GM21447 (cell line): ENCODE data around the gene DIS3L2.

Source experiments
- ATAC-seq: cut with Tn5 transposase; IDR thresholded peaks from one replicate; pipeline ENCODE4 v1.9.1; 2021; ENCODE audit not compliant: unreplicated experiment

DIS3L2 gene

DNA sequence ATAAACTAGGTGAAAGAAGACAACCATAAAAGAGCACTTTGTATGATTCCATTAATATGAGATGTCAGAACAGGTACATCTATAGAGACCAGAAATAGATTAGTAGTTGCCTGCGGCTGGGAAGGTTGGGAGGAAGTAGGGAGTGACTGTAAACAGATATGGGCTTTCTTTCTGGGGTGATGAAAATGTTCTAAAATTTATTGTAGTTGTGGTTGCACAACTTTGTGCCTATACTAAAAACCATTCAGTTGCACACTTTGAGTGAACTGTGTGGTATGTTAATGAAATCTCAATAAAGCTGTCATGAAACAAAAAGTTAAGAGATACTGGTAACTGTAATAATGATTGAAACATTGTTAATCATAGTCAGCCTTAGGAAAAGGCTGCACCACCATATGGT, 264.4 kb downstream of the DIS3L2 start:
- ATAC-seq = no peak

GRCh38 chr2:232228332-232228731, 266.8 kb downstream of the DIS3L2 start:
- no peak for ATAC-seq

DNA sequence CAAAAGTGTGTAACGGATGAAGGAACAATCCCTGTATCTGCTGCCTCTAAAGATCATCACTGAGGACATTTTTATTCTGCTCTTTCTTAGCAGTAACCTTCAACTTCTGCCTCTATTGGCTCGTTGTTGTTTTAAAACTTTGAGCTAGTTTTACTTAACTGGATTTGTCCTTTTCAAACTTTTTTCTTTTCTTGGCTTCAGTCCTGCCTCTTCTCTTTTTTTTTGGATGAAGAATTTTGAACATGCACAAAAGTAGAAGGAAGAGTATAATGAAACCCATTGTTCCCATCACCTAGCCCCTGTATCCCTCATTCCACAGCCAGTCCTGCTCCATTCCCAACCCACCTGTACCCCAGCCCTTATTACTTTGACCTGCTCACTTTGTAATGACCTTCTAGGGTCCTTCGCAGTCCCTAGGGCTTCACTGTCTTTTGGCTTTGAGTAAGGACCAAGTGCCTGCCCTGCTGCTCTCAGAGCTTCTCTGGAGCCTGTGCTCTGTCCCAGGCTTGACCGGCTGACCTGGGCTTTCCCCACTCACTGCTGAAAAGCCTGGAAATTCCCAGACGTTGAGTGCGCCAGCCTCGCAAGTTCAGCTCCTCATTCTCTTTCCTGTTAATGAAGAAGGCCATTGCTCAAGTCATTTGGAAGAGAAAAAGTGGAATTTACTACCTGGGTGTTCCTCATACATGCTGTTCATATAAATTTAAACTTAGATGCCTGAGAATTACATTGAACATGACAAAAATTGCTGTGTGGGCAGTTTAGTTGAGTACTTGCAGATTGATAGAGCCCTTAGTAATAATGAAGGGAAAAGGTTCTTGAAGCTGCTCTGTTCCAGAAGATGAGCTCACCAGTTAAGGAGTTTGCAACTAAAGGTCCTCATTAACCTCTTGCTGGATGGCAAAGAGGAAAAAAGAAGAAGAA, 267.7 kb downstream of the DIS3L2 start:
- no peak for ATAC-seq

DNA sequence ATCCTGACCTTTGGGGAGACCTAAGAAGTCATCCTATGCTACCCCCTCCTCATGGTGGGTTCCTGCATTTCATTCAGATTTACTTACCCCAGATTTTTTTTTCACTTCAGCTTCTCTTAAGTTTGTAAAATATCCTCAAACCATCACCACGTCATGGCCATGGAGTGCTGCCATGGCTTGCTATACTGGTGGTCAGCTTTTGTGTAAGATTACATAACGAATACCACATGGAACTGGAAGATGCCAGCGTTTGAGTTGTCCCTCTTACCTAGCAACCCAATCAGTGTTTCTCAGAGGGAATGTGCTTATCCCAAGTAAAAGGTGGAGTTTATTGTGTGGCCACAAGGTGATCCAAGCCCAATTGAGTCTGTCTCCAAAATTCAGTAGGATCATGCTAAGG, 268.4 kb downstream of the DIS3L2 start:
- ATAC-seq = no peak

DNA sequence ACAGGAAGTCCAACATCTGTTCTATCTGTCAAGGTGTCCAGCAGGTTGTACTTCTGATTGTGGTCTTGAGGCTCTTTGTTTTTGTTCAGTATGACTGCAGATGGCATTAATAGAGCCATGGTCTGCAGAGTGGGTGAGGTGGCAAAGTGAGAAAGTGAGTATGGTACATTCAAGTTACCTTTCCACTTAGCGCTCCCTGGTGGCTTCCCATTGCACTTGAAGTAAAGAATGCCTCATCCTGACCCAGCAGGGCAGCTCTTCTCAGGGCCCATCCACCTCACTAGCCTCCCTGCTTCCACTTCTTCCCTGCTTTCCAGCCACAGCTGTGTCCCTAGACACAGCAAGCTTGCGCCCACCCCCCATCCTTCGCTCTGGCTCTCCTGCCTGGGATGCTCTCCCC, 269.0 kb downstream of the DIS3L2 start:
- ATAC-seq = no peak

DNA sequence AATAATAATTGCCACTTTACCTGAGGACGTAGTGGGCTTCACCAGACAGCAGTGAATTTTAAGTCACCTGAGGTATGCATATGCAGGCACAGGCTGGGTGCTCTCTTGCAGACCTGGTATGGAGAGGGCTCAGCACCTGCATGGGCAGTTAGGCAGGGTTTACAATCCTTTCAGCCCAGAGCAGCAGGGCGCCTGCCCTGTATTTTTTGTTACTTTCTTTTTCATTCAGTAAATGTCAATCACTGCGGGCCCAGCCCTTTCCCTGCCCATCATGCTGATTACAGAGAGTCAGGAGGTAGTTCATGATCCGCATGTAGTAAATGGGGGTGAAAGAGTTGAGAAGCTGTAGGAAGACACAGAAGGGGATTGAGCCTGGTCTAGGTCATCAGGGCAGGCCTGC, 270.0 kb downstream of the DIS3L2 start:
- no peak for ATAC-seq

- ATAC-seq = no peak
Measured at GRCh38 chr2:232232915-232233314, 271.4 kb downstream of the DIS3L2 start.

DNA sequence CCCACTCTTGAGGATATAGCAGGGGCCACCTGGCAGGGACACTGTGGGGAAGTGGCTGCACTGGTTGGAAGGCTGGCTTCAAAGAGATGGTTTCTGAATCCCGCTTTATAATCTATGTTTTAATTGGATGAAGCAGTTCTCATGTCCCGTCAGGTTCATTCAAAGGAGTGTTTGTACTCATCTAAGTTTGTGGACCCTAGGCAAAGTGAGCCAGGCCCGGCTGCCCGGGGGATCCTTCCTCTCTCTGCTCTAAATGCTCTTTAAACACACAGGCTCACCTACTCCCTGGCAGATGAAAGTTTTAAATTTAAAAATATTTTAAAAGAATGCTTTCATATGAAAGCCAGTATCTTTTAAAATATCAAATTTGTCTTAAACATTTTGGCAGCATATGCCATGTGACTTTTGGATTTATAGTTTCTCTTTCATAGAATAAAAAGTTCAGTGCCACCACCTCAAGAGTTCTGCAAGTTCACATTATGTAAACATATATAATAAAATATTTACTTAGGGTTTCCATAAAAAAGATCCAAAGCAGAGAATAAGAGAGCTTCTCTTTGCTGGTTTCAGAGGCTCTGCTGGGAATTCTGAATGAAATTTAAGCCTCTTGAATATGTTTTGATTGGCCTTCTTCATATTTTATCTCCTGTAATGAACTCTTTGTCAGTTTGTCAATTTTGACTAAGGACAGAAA, 273.6 kb downstream of the DIS3L2 start:
- ATAC-seq = no peak

GRCh38 chr2:232235716-232236115, 274.2 kb downstream of the DIS3L2 start:
- no peak for ATAC-seq

GRCh38 chr2:232236200-232236599, 274.7 kb downstream of the DIS3L2 start:
- peak; percentile 75 for ATAC-seq

DNA sequence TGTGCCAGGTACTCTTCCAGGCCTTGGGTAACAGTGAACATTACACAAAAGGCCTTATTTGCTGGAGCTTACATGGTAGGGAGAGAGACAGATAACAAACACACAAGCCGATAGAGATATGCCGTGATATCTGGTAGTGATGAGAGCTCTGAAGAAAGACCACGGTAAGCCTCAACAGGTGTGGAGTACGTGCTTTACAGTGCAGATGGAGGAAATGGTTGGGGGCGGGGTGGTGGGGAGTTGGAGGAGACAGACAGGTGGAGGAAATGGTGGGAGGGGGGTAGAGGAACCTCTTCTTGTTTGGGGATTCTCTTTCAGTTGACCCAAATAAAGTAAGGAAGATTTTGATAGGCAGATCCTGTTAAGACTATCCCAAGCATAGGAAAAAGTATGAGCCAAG, 276.0 kb downstream of the DIS3L2 start:
- ATAC-seq = no peak

GRCh38 chr2:232238108-232238507, 276.6 kb downstream of the DIS3L2 start:
- no peak for ATAC-seq

- ATAC-seq = no peak
Measured at GRCh38 chr2:232238596-232238995, 277.1 kb downstream of the DIS3L2 start.

DNA sequence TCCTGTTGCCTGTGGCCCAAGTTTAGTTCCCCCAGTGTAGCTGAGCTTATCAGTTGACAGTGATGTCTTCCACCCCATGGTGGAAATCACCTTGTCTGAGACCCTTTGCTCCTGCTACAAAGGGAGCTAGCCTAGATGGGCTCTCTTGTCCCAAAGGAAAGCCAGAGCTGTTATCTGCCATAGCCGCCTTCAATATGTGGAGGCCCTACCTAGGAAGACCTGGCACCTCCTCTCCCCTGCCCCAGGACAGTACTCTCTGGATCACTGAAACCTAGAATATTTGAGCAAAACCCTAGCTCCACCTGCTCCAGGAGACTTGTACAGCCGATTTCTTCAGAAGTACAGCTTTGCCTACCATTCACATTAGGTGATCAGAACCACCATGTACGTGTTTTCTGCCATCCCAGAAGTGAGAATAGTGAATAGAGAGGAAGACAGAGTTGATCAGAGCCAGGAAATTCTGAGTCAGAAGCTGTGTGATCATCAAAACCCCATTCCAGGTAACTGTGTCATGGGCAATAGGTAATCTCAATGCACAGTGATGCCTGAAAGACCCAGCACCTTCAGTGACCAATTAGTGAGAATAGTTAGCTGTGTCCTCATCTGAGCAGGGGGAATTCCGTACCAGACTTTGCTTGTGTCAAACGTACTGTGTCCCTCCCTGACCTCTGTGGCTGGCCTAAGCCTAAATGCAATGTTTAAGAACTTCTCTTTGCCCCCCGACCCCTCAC, 278.6 kb downstream of the DIS3L2 start:
- ATAC-seq = no peak

GRCh38 chr2:232240906-232241305, 279.4 kb downstream of the DIS3L2 start:
- no peak for ATAC-seq

GRCh38 chr2:232242316-232242715, 280.8 kb downstream of the DIS3L2 start:
- ATAC-seq = no peak

- no peak for ATAC-seq
Measured at GRCh38 chr2:232245111-232245510, 283.6 kb downstream of the DIS3L2 start.

GRCh38 chr2:232246245-232246644, 284.7 kb downstream of the DIS3L2 start:
- no peak for ATAC-seq

- no peak for ATAC-seq
Measured at GRCh38 chr2:232249096-232249495, 287.6 kb downstream of the DIS3L2 start.

DNA sequence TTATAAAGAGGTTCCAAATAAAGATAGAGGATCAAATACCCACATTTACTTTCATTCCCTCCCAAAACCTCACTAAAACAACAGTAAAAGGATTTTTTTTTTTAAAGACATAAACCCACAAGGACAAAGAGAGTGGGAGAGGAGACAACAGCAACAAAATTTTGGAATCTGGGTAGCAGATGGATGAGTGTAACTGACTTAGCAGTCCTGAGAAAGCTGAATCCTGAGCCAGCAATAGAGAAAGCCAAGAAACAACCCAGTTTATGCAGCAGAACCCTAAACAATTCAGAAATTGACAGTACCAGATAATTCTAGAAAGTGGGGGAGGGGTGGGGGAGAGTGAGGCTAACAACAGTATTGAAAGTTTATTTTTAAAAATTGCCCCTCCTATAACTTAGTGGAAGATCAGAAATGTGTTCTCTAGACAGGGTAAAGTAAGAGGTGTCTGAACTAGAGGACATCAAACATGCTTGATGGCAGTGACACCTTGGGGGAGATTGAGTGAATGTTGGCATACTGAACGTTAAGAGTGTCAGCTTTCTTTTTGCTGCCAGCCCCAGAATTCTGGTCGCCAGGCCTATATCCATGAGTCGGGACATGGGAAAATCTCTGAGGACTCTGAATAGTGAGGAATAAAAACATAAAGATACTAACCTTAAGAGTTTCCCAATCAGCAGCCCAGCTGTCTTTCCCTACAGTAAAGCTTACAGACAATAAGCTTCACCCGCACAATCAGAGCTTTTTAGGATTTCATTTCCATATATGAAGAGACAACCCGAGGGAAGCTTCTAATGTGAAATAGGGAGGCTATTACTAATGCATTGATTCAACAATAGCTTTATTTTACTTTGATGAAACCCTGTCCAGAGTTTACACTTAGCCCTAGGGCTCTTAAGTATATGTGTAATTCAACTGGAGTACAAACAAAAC, 289.0 kb downstream of the DIS3L2 start:
- ATAC-seq = no peak

GRCh38 chr2:232255033-232255432, 293.5 kb downstream of the DIS3L2 start:
- no peak for ATAC-seq
